Astrocyte (in vitro differentiated cells and primary cell): Measurements from ENCODE around the gene CPAMD8. TPM values are rescaled to one million over a fixed set of nuclear protein-coding genes. Genes with fewer than 3 reads are reported as not detected.
A peak's percentile ranks its signal among the peaks of the same experiment; 100 is the strongest.

Experiments
- DNase-seq: peaks from one replicate; pipeline ENCODE4 v3.0.0-alpha.2; 2010; ENCODE audit warnings: low read depth
- FAIRE-seq: peaks from 2 replicates; lab custom pipeline; 2011; peaks lifted over from hg19 to GRCh38; lab: Jason Lieb, UNC
- H2AFZ ChIP-seq: 2 replicates; pipeline ENCODE4 v1.6.0; 2012; ENCODE audit warnings: low read depth, low read length, inconsistent platforms
- H3K27ac ChIP-seq: 2 replicates; pipeline ENCODE4 v1.5.1; 2011; ENCODE audit warnings: low read depth, low read length, inconsistent platforms
- H3K27me3 ChIP-seq: 2 replicates; pipeline ENCODE4 v1.6.0; 2011; ENCODE audit warnings: low read length, inconsistent platforms; ENCODE audit not compliant: insufficient read depth
- H3K36me3 ChIP-seq: 2 replicates; pipeline ENCODE4 v1.5.1; 2011; ENCODE audit warnings: low read length, inconsistent platforms; ENCODE audit not compliant: insufficient read depth
- H3K4me1 ChIP-seq: 2 replicates; pipeline ENCODE4 v1.5.1; 2011; ENCODE audit warnings: low read length, inconsistent platforms; ENCODE audit not compliant: insufficient read depth
- H3K4me2 ChIP-seq: 2 replicates; pipeline ENCODE4 v1.6.0; 2012; ENCODE audit warnings: low read length, inconsistent platforms
- H3K4me3 ChIP-seq: 2 replicates; pipeline ENCODE4 v1.5.1; 2011; ENCODE audit warnings: low read depth, mild to moderate bottlenecking, low read length, inconsistent platforms; ENCODE audit not compliant: insufficient read depth
- H3K79me2 ChIP-seq: 2 replicates; pipeline ENCODE4 v1.6.0; 2012; ENCODE audit warnings: mild to moderate bottlenecking, low read length, inconsistent platforms; ENCODE audit not compliant: insufficient read depth
- H3K9ac ChIP-seq: 2 replicates; pipeline ENCODE4 v1.6.0; 2012; ENCODE audit warnings: mild to moderate bottlenecking, low read length, inconsistent platforms
- H3K9me3 ChIP-seq: 2 replicates; pipeline ENCODE4 v1.5.1; 2012; ENCODE audit warnings: low read depth, mild to moderate bottlenecking, low read length, inconsistent platforms; ENCODE audit not compliant: insufficient read depth
- H4K20me1 ChIP-seq: 2 replicates; pipeline ENCODE4 v1.6.0; 2012; ENCODE audit warnings: low read length, inconsistent platforms; ENCODE audit not compliant: insufficient read depth
- H3K27ac Mint-ChIP-seq: one replicate; pipeline ENCODE4 v1.8.0; 2021; ENCODE audit warnings: mild to moderate bottlenecking, mixed read lengths; ENCODE audit not compliant: unreplicated experiment
- H3K27me3 Mint-ChIP-seq: one replicate; pipeline ENCODE4 v1.8.0; 2021; ENCODE audit warnings: low read depth, mixed read lengths; ENCODE audit not compliant: unreplicated experiment
- H3K36me3 Mint-ChIP-seq: one replicate; pipeline ENCODE4 v1.8.0; 2021; ENCODE audit warnings: low read depth, mixed read lengths; ENCODE audit not compliant: unreplicated experiment
- H3K4me1 Mint-ChIP-seq: one replicate; pipeline ENCODE4 v1.8.0; 2021; ENCODE audit warnings: low read depth, mixed read lengths; ENCODE audit not compliant: unreplicated experiment
- H3K4me3 Mint-ChIP-seq: one replicate; pipeline ENCODE4 v1.8.0; 2021; ENCODE audit warnings: mild to moderate bottlenecking, moderate library complexity, mixed read lengths; ENCODE audit not compliant: unreplicated experiment
- H3K9me3 Mint-ChIP-seq: one replicate; pipeline ENCODE4 v1.8.0; 2021; ENCODE audit warnings: mild to moderate bottlenecking, mixed read lengths; ENCODE audit not compliant: unreplicated experiment
- EZH2 ChIP-seq: IDR thresholded peaks from 2 replicates; pipeline ENCODE4 v1.6.1; 2012; ENCODE audit warnings: mild to moderate bottlenecking, low read length, inconsistent platforms; ENCODE audit not compliant: insufficient read depth
- total RNA-seq: library from RNA; stranded (reverse); gene quantifications from 2 replicates; pipeline ENCODE4 v1.2.1, GENCODE V29; 2021
- TF ChIP-seq, protein P1 (sequence below): IDR thresholded peaks from 2 replicates; pipeline ENCODE4 v1.5.1; 2011; ENCODE audit warnings: low read depth, mild to moderate bottlenecking, inconsistent platforms, low read length, moderate library complexity; ENCODE audit not compliant: insufficient read depth

CPAMD8 gene
- total RNA-seq, 1 donor from 2014 or later = 1.9 TPM

- peaks cover 40% of the 10 kb centered on the region for H3K4me1 ChIP-seq
- H3K27me3 Mint-ChIP-seq = no peaks in the 10 kb centered on the region
- peaks cover 23% of the 10 kb centered on the region for H4K20me1 ChIP-seq
- H3K4me3 Mint-ChIP-seq = peak within 1 kb of the TSS; percentile 97
- peak within 1 kb of the TSS; percentile 88 for H3K4me3 ChIP-seq
- TF ChIP-seq, protein P1, sequence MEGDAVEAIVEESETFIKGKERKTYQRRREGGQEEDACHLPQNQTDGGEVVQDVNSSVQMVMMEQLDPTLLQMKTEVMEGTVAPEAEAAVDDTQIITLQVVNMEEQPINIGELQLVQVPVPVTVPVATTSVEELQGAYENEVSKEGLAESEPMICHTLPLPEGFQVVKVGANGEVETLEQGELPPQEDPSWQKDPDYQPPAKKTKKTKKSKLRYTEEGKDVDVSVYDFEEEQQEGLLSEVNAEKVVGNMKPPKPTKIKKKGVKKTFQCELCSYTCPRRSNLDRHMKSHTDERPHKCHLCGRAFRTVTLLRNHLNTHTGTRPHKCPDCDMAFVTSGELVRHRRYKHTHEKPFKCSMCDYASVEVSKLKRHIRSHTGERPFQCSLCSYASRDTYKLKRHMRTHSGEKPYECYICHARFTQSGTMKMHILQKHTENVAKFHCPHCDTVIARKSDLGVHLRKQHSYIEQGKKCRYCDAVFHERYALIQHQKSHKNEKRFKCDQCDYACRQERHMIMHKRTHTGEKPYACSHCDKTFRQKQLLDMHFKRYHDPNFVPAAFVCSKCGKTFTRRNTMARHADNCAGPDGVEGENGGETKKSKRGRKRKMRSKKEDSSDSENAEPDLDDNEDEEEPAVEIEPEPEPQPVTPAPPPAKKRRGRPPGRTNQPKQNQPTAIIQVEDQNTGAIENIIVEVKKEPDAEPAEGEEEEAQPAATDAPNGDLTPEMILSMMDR = no peak
- TF ChIP-seq EZH2 = no peak
- no peaks in the 10 kb centered on the region for H3K9me3 ChIP-seq
- H3K9me3 Mint-ChIP-seq = no peaks in the 10 kb centered on the region
- peak within 1 kb of the TSS; percentile 94 for H3K4me2 ChIP-seq
- H3K36me3 Mint-ChIP-seq = peaks cover 8% of the 10 kb centered on the region
- H3K27me3 ChIP-seq = no peaks in the 10 kb centered on the region
- H3K4me1 Mint-ChIP-seq = peaks cover 24% of the 10 kb centered on the region
- FAIRE-seq (no peak), DNase-seq (peak; percentile 99)
- peaks cover 85% of the 10 kb centered on the region for H3K79me2 ChIP-seq
- H3K27ac Mint-ChIP-seq = peak within 1 kb of the TSS; percentile 94
- H3K9ac ChIP-seq = peak within 1 kb of the TSS; percentile 98
- peak within 1 kb of the TSS; percentile 80 for H2AFZ ChIP-seq
- H3K27ac ChIP-seq = peak within 1 kb of the TSS; percentile 93
- peaks cover 13% of the 10 kb centered on the region for H3K36me3 ChIP-seq
Measured at GRCh38 chr19:17075035-17075863, 48.6 kb upstream of the CPAMD8 start, which contains the start of the genes HAUS8 and MYO9B. TSS of gene HAUS8 (minus strand) at chr19:17075452. CDS start at chr19:17075422, 30 bp downstream. TSS of gene MYO9B (plus strand) at chr19:17075777. CDS start at chr19:17101718, 25,941 bp downstream.

- H4K20me1 ChIP-seq = peaks cover 22% of the 10 kb centered on the region
- peak overlapping the region; percentile 80 for H2AFZ ChIP-seq
- H3K4me3 Mint-ChIP-seq = peak overlapping the region; percentile 94
- peak overlapping the region; percentile 79 for H3K4me3 ChIP-seq
- no peak for TF ChIP-seq EZH2
- TF ChIP-seq, protein P1 = no peak
- peaks cover 38% of the 10 kb centered on the region for H3K4me1 ChIP-seq
- FAIRE-seq (no peak), DNase-seq (no peak)
- H3K79me2 ChIP-seq = peaks cover 90% of the 10 kb centered on the region
- H3K27ac Mint-ChIP-seq = peak overlapping the region; percentile 94
- no peaks in the 10 kb centered on the region for H3K27me3 Mint-ChIP-seq
- H3K9me3 ChIP-seq = no peaks in the 10 kb centered on the region
- H3K9ac ChIP-seq = peak overlapping the region; percentile 98
- H3K27me3 ChIP-seq = no peaks in the 10 kb centered on the region
- H3K36me3 ChIP-seq = peaks cover 13% of the 10 kb centered on the region
- H3K36me3 Mint-ChIP-seq = peaks cover 6% of the 10 kb centered on the region
- H3K4me2 ChIP-seq = peak overlapping the region; percentile 93
- H3K4me1 Mint-ChIP-seq = peaks cover 22% of the 10 kb centered on the region
- peak overlapping the region; percentile 93 for H3K27ac ChIP-seq
- H3K9me3 Mint-ChIP-seq = no peaks in the 10 kb centered on the region
Measured at GRCh38 chr19:17074634-17075034, 48.0 kb upstream of the CPAMD8 start.
